A549 treated with AZD9567 at 1 μM for 4 hours (cell line): ENCODE measurements around the gene FARSB. TPM values are rescaled to one million over a fixed set of nuclear protein-coding genes. Genes with fewer than 3 reads are reported as not detected.

ENCODE experiments used
- total RNA-seq: library from RNA; stranded (reverse); fragments of 200-300 nt; extraction: Qiagen RNA extraction; gene quantifications from 5 replicates; pipeline ENCODE4 v1.2.3, GENCODE V29; 2022; ENCODE audit not compliant: insufficient read depth

Gene FARSB
- total RNA-seq: 44.6 to 65.7 TPM (median 45.1 TPM) in 5 replicates

DNA sequence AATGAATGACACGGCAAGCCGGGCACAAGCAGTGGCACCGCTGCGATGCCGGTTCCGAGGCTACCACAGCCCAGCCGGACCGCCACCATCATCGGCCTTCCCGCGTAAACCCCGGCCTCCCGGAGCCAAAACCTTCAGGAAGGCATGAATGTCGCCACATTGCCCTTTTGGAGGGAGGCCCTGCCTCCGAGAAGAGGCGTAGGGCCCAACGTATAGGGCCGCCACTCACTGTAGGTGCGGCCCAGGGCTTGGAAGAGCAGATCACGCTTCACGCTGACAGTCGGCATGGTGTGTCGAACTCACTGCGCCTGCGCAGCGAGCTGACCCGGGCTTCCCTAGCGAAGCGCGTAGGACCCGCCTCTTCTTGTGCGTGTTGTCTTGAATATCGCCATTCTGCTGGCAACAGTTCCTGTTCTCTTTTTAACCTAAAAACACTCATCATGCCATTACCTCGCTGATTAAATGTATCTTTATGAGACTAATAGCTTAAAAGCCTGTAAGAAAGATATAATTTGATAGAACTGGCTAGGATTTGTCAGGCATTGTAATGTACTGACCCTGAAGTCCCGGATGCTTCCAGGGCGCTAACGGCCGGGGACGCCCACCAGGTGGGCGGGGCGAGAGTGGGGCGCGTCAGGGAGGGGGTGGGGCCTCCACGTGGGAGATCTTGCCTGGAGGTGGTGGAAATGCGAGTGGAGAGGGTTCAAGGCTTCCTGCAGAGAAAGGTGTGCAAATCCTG, at the start of gene FARSB:
TSS of gene FARSB (minus strand) at position 306 of the 739 bp plus-strand sequence. CDS start at position 287, 19 bp downstream.

GRCh38 chr2:222671259-222672067, 15.6 kb upstream of the FARSB start, which contains the start of gene MOGAT1:
Gene MOGAT1, plus strand, starts transcription at chr2:222671658. Its CDS starts 128 bp downstream, at chr2:222671786.

Other genes starting within 250 kb of the FARSB start
- 0.31 to 0.62 TPM (median 0.41 TPM) in 4 of 5 replicates, not detected in the other for gene SGPP2, start 231.5 kb downstream of the FARSB start, total RNA-seq
- not detected in 5 replicates for gene MOGAT1, start 15.6 kb upstream of the FARSB start, total RNA-seq
- gene ACSL3, start 204.9 kb upstream of the FARSB start, total RNA-seq: 120 to 212 TPM (median 128 TPM) in 5 replicates